Kidney (tissue), 14 donors: Measurements from ENCODE around the gene TIPIN. TPM values are rescaled to one million over a fixed set of nuclear protein-coding genes. Genes with fewer than 3 reads are reported as not detected.

ENCODE experiments used
- DNase-seq, 5 donors: peaks; one replicate each; pipeline ENCODE4 v3.0.0-alpha.2; 2013 to 2020
- FAIRE-seq: peaks from 2 replicates; lab custom pipeline; 2012; peaks lifted over from hg19 to GRCh38; lab: Jason Lieb, UNC
- H3K27ac ChIP-seq, 2 donors: one replicate each; pipeline ENCODE4 v1.7.0; 2013; ENCODE audit warnings: low read depth in 2 of 2, low read length in 2 of 2, inconsistent platforms in 1 of 2
- H3K27me3 ChIP-seq: one replicate; pipeline ENCODE4 v1.7.1; 2013; ENCODE audit warnings: low read length, inconsistent platforms; ENCODE audit not compliant: control insufficient read depth, insufficient read depth
- H3K36me3 ChIP-seq, 3 donors: one replicate each; pipeline versions ENCODE4 v1.7.0 to v1.7.1; 2013; ENCODE audit warnings: low read length in 3 of 3, control low read depth in 1 of 3, inconsistent platforms in 1 of 3; ENCODE audit not compliant: insufficient read depth in 3 of 3, control insufficient read depth in 2 of 3
- H3K4me1 ChIP-seq, 3 donors: one replicate each; pipeline versions ENCODE4 v1.7.0 to v1.7.1; 2013; ENCODE audit warnings: low read length in 3 of 3, inconsistent platforms in 1 of 3, low read depth in 1 of 3; ENCODE audit not compliant: control insufficient read depth in 2 of 3, insufficient read depth in 2 of 3
- H3K4me3 ChIP-seq, 3 donors: one replicate each; pipeline versions ENCODE4 v1.7.0 to v1.8.1; 2013; ENCODE audit warnings: low read length in 3 of 3, control low read depth in 1 of 3, inconsistent platforms in 1 of 3
- H3K9ac ChIP-seq, 3 donors: one replicate each; pipeline versions ENCODE4 v1.7.0 to v1.7.1; 2013; ENCODE audit warnings: low read length in 3 of 3, control low read depth in 1 of 3, inconsistent platforms in 1 of 3
- H3K9me3 ChIP-seq, 3 donors: one replicate each; pipeline versions ENCODE4 v1.7.0 to v1.7.1; 2013; ENCODE audit warnings: low read length in 3 of 3, control low read depth in 1 of 3, inconsistent platforms in 1 of 3; ENCODE audit not compliant: control insufficient read depth in 2 of 3, insufficient read depth in 1 of 3
- CTCF ChIP-seq: IDR thresholded peaks from 3 replicates; pipeline ENCODE4 v1.5.1; 2012; ENCODE audit warnings: mild to moderate bottlenecking, moderate library complexity, borderline replicate concordance; ENCODE audit not compliant: insufficient read depth; ENCODE audit errors: extremely low read depth
- intact Hi-C: fragments of 100-400 bp; cut with DNase I; formaldehyde crosslinking; loops from one replicate; pipeline ENCODE4 v1.11.1; 2022
- polyA plus RNA-seq: library from polyadenylated mRNA; stranded (reverse); fragments of 350-450 nt; fragmentation: Illumina TruSeq; extraction: RNeasy Lipid Tissue Mini Kit (QIAGEN cat#74804); gene quantifications from one replicate; pipeline ENCODE4 v1.2.3, GENCODE V29; 2014; ENCODE audit warnings: low read depth, low replicate concordance; ENCODE audit not compliant: insufficient read depth
- total RNA-seq: library from RNA; stranded (reverse); fragmentation: NEBNext Ultra II Directional; extraction: Animal tissue kit (Norgen Biotek cat#: 25700); gene quantifications from one replicate; pipeline ENCODE4 v1.2.1, GENCODE V29; 2021
- donor health status: control.
- donor health status: control.
- donor health status: control.
- donor health status: control.
- donor health status: control.
- donor health status: DM: yes; HTN: yes; CAD: no.
- donor health status: Normal renal cell carcinoma (clear cell type).

Gene TIPIN
- total and polyA plus RNA-seq, 2 donors from 2014 or later = 4.3 to 7.5 TPM

- FAIRE-seq (no peak), DNase-seq (no peak)
- Histone ChIP-seq H3K9me3 (no peaks in the 10 kb centered on the region), H3K36me3 (peaks cover 5 to 41% (median 29%) of the 10 kb centered on the region in 3 donors), H3K9ac (no peak overlapping the region), H3K4me3 (no peak overlapping the region), H3K27ac (no peak overlapping the region), H3K4me1 (no peaks in the 10 kb centered on the region), H3K27me3 (no peaks in the 10 kb centered on the region)
- intact Hi-C loops = no loop called here
- TF ChIP-seq CTCF = no peak
These were observed 30.4 kb downstream of the TIPIN start for GRCh38 chr15:66326051-66326450.

GRCh38 chr15:66323312-66323928 lies 33.1 kb downstream of the TIPIN start:
- Histone ChIP-seq H3K9ac (no peak overlapping the region), H3K36me3 (peaks cover 3 to 38% (median 30%) of the 10 kb centered on the region in 3 donors), H3K4me1 (no peaks in the 10 kb centered on the region), H3K4me3 (no peak overlapping the region), H3K27me3 (no peaks in the 10 kb centered on the region), H3K9me3 (no peaks in the 10 kb centered on the region), H3K27ac (no peak overlapping the region)
- DNase-seq (no peak), FAIRE-seq (no peak)
- intact Hi-C loops = no loop called here
- no peak for TF ChIP-seq CTCF

- H3K4me3 ChIP-seq = no peak overlapping the region
- peaks cover 6 to 42% (median 29%) of the 10 kb centered on the region in 3 donors for H3K36me3 ChIP-seq
- DNase-seq (no peak), FAIRE-seq (no peak)
- H3K27me3 ChIP-seq = no peaks in the 10 kb centered on the region
- H3K27ac ChIP-seq = no peak overlapping the region
- no peaks in the 10 kb centered on the region for H3K4me1 ChIP-seq
- H3K9ac ChIP-seq = no peak overlapping the region
- intact Hi-C loops = no loop called here
- no peaks in the 10 kb centered on the region for H3K9me3 ChIP-seq
- TF ChIP-seq CTCF = no peak
These were observed 44.3 kb downstream of the TIPIN start for GRCh38 chr15:66312144-66312543.

- FAIRE-seq = no peak
These were observed 45.7 kb downstream of the TIPIN start for GRCh38 chr15:66310786-66311185.

More at GRCh38 chr15:66310786-66311185, 45.7 kb downstream of the TIPIN start:
- Histone ChIP-seq H3K36me3 (peaks cover 6 to 37% (median 27%) of the 10 kb centered on the region in 3 donors), H3K27me3 (no peaks in the 10 kb centered on the region), H3K4me3 (no peak overlapping the region), H3K9ac (no peak overlapping the region), H3K4me1 (no peaks in the 10 kb centered on the region), H3K9me3 (no peaks in the 10 kb centered on the region), H3K27ac (no peak overlapping the region)
- intact Hi-C loops = no loop called here
- no peak for DNase-seq
- no peak for TF ChIP-seq CTCF
